HAP-1 (cell line): Measurements from ENCODE around the gene SORCS2.

ENCODE experiments used
- DNase-seq, 2 experiments: peaks; one replicate each; pipeline ENCODE4 v3.0.0-alpha.2; 2016 to 2020; ENCODE audit warnings: low spot score in 2 of 2
- H3K27me3 ChIP-seq: fragments of 250-450 bp; sonication (Bioruptor Pico); 2 replicates; pipeline ENCODE4 v1.5.1; 2020; ENCODE audit warnings: low read depth, mild to moderate bottlenecking, moderate library complexity
- H3K36me3 ChIP-seq: fragments of 250-450 bp; sonication (Bioruptor Pico); replicated peaks from 2 replicates; pipeline ENCODE4 v1.5.1; 2020; ENCODE audit warnings: mild to moderate bottlenecking
- H3K4me1 ChIP-seq: fragments of 250-450 bp; sonication (Bioruptor Pico); 2 replicates; pipeline ENCODE4 v1.5.1; 2020; ENCODE audit warnings: mild to moderate bottlenecking
- H3K4me3 ChIP-seq: fragments of 250-450 bp; sonication (Bioruptor Pico); 2 replicates; pipeline ENCODE4 v1.5.1; 2020; ENCODE audit warnings: mild to moderate bottlenecking, moderate library complexity
- H3K9me3 ChIP-seq: fragments of 250-450 bp; sonication (Bioruptor Pico); 2 replicates; pipeline ENCODE4 v1.5.1; 2020; ENCODE audit warnings: mild to moderate bottlenecking, moderate library complexity
- in situ Hi-C: fragments of 300-500 bp; cut with MboI; formaldehyde crosslinking; loops from 3 replicates; pipeline ENCODE4 v1.14.3; 2020; ENCODE audit warnings: low sequenced_read_pairs, inconsistent platforms, mixed read lengths

The SORCS2 gene

GRCh38 chr4:7355795-7356194, 163.5 kb downstream of the SORCS2 start:
- no peak overlapping the region for H3K4me3 ChIP-seq
- no peaks in the 10 kb centered on the region for H3K36me3 ChIP-seq
- H3K9me3 ChIP-seq: no peaks in the 10 kb centered on the region
- no peaks in the 10 kb centered on the region for H3K4me1 ChIP-seq
- no peaks in the 10 kb centered on the region for H3K27me3 ChIP-seq
- in situ Hi-C loops: no loop called here
- no peak for DNase-seq

- no peak overlapping the region for H3K4me3 ChIP-seq
- H3K9me3 ChIP-seq: no peaks in the 10 kb centered on the region
- H3K4me1 ChIP-seq: no peaks in the 10 kb centered on the region
- no peak for DNase-seq
- in situ Hi-C loops: no loop called here
- H3K36me3 ChIP-seq: no peaks in the 10 kb centered on the region
- no peaks in the 10 kb centered on the region for H3K27me3 ChIP-seq
Observed at GRCh38 chr4:7356667-7357310, 164.5 kb downstream of the SORCS2 start.

GRCh38 chr4:7357323-7357722, 165.0 kb downstream of the SORCS2 start:
- H3K9me3 ChIP-seq: no peaks in the 10 kb centered on the region
- no peaks in the 10 kb centered on the region for H3K36me3 ChIP-seq
- DNase-seq: no peak
- no peaks in the 10 kb centered on the region for H3K27me3 ChIP-seq
- in situ Hi-C loops: no loop called here
- H3K4me3 ChIP-seq: no peak overlapping the region
- H3K4me1 ChIP-seq: no peaks in the 10 kb centered on the region

GRCh38 chr4:7358100-7358735, 165.9 kb downstream of the SORCS2 start:
- Histone ChIP-seq H3K27me3 (no peaks in the 10 kb centered on the region), H3K9me3 (no peaks in the 10 kb centered on the region), H3K4me1 (no peaks in the 10 kb centered on the region), H3K36me3 (no peaks in the 10 kb centered on the region), H3K4me3 (no peak overlapping the region)
- no peak for DNase-seq
- in situ Hi-C loops: no loop called here

DNA sequence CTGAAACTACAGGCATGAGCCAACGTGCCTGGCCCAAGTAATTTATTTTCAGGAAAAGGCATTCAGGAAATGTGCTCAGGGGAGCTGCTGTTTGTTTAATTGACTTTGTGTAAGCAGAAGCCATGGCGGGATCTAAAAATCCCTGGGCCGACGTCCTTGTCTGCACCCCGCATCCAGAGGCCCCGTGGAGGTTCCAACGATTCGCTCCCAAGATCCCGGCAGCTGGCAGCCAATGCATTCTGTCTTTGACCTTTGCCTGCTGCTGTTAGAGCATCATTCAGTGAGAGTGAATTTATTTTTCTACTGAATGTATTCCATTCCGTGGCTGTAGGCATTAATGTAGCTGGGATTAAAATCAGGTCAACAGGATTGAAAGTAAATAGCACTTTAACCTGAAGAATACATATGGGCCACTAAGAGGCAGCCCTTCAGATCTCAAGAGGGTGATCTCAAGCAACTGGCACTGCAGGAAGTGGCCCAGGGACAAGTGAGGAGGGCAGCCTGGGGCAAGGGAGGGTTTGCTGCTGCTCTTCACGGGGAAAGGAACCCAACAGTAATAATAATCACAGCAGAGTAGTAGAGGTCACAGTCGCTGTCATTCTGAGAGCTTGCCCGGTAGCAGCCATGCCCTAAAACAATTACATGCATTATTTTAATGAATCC, 167.2 kb downstream of the SORCS2 start:
- no peaks in the 10 kb centered on the region for H3K4me1 ChIP-seq
- H3K27me3 ChIP-seq: no peaks in the 10 kb centered on the region
- DNase-seq: no peak
- H3K4me3 ChIP-seq: no peak overlapping the region
- in situ Hi-C loops: no loop called here
- no peaks in the 10 kb centered on the region for H3K36me3 ChIP-seq
- H3K9me3 ChIP-seq: no peaks in the 10 kb centered on the region

DNA sequence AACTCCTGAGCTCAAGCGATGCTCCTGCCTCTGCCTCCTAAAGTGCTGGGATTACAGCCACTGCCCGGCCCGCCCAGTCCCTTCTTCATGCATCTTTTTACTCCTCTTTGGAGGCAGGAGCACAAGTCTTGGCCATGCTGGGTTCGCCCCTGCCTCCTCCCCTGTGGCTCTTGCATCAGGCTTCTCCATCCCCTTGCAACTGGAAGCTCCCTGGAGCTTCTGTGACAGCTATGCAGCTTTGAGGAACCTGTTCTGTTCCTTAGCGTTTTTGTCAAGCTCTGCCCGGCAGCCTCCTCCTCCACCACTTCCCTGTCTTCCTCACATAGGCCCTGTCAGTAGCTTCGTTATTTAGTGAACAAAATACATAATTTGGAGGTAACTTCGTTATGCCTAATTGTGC, 168.5 kb downstream of the SORCS2 start:
- in situ Hi-C loops: no loop called here
- Histone ChIP-seq H3K36me3 (no peaks in the 10 kb centered on the region), H3K4me1 (no peaks in the 10 kb centered on the region), H3K27me3 (peaks cover 2% of the 10 kb centered on the region; the same call in 1 of the 2 replicates), H3K4me3 (no peak overlapping the region), H3K9me3 (no peaks in the 10 kb centered on the region)
- DNase-seq: no peak

GRCh38 chr4:7361280-7361895, 169.1 kb downstream of the SORCS2 start:
- in situ Hi-C loops: no loop called here

GRCh38 chr4:7362341-7362740, 170.0 kb downstream of the SORCS2 start:
- Histone ChIP-seq H3K27me3 (peaks cover 4% of the 10 kb centered on the region; the same call in 1 of the 2 replicates), H3K9me3 (no peaks in the 10 kb centered on the region), H3K36me3 (no peaks in the 10 kb centered on the region), H3K4me3 (no peak overlapping the region), H3K4me1 (no peaks in the 10 kb centered on the region)
- in situ Hi-C loops: no loop called here
- no peak for DNase-seq

More at GRCh38 chr4:7361280-7361895, 169.1 kb downstream of the SORCS2 start:
- no peak overlapping the region for H3K4me3 ChIP-seq
- no peaks in the 10 kb centered on the region for H3K36me3 ChIP-seq
- H3K9me3 ChIP-seq: no peaks in the 10 kb centered on the region
- DNase-seq: no peak
- peaks cover 4% of the 10 kb centered on the region; the same call in 1 of the 2 replicates for H3K27me3 ChIP-seq
- no peaks in the 10 kb centered on the region for H3K4me1 ChIP-seq

- Histone ChIP-seq H3K4me1 (no peaks in the 10 kb centered on the region), H3K36me3 (no peaks in the 10 kb centered on the region), H3K9me3 (no peaks in the 10 kb centered on the region), H3K4me3 (no peak overlapping the region), H3K27me3 (peaks cover 4% of the 10 kb centered on the region; the same call in 1 of the 2 replicates)
- in situ Hi-C loops: no loop called here
- no peak for DNase-seq
Observed at GRCh38 chr4:7362862-7363430, 170.6 kb downstream of the SORCS2 start.

- Histone ChIP-seq H3K4me1 (no peaks in the 10 kb centered on the region), H3K36me3 (no peaks in the 10 kb centered on the region), H3K9me3 (no peaks in the 10 kb centered on the region), H3K27me3 (peaks cover 6% of the 10 kb centered on the region; the same call in 1 of the 2 replicates), H3K4me3 (no peak overlapping the region)
- in situ Hi-C loops: no loop called here
- DNase-seq: no peak
Observed at GRCh38 chr4:7364979-7365378, 172.6 kb downstream of the SORCS2 start.

GRCh38 chr4:7365462-7366179, 173.3 kb downstream of the SORCS2 start:
- H3K36me3 ChIP-seq: no peaks in the 10 kb centered on the region
- no peak for DNase-seq
- in situ Hi-C loops: no loop called here
- H3K9me3 ChIP-seq: no peaks in the 10 kb centered on the region
- H3K27me3 ChIP-seq: peaks cover 6% of the 10 kb centered on the region; the same call in 1 of the 2 replicates
- no peak overlapping the region for H3K4me3 ChIP-seq
- H3K4me1 ChIP-seq: no peaks in the 10 kb centered on the region

- Histone ChIP-seq H3K4me3 (no peak overlapping the region), H3K9me3 (no peaks in the 10 kb centered on the region), H3K4me1 (no peaks in the 10 kb centered on the region), H3K27me3 (peaks cover 6% of the 10 kb centered on the region; the same call in 1 of the 2 replicates), H3K36me3 (no peaks in the 10 kb centered on the region)
- DNase-seq: no peak
- in situ Hi-C loops: no loop called here
Observed at GRCh38 chr4:7366180-7366945, 174.0 kb downstream of the SORCS2 start.
